ENCODE results near the gene KCNH1. TPM values are rescaled to one million over a fixed set of nuclear protein-coding genes. Genes with fewer than 3 reads are reported as not detected.

The KCNH1 gene
- total RNA-seq, 2 donors from 2014 or later = 0.40 to 0.64 TPM

- Histone ChIP-seq H3K27me3 (no peaks in the 10 kb centered on the region), H3K9ac (ENCODE audit: low read depth in 2 of 2, low read length in 2 of 2) (no peak overlapping the region), H3K27ac (no peak overlapping the region), H3K4me3 (no peak overlapping the region), H3K4me1 (no peaks in the 10 kb centered on the region), H3K9me3 (no peaks in the 10 kb centered on the region), H3K36me3 (no peaks in the 10 kb centered on the region)
- intact Hi-C loops (cut with DNase I) = no loop called here
- no peak for TF ChIP-seq CTCF (IDR thresholded peaks at IDR 0.05)
- no peak for DNase-seq
Measured at GRCh38 chr1:211158866-211159265, 24.9 kb upstream of the KCNH1 start.

DNA sequence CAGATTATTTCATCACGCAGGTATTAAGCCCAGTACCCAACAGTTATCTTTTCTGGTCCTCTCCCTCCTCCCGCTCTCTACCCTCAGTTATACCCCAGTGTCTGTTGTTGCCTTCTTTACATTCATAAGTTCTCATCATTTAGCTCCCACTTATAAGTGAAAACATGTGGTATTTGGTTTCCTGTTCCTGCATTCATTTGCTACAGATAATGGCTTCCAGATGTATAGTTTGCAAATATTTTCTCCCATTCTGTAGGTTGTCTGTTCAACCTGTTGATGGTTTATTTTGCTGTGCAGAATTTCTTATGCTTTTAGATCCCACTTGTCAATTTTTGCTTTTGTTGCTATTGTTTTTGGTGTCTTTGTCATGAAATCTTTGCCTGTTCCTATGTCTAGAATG is 21.1 kb upstream of the KCNH1 start:
- no peak overlapping the region for H3K9ac ChIP-seq (ENCODE audit: low read depth in 2 of 2, low read length in 2 of 2)
- DNase-seq = no peak
- H3K36me3 ChIP-seq = no peaks in the 10 kb centered on the region
- H3K4me1 ChIP-seq = no peaks in the 10 kb centered on the region
- no peak overlapping the region for H3K27ac ChIP-seq
- H3K4me3 ChIP-seq = no peak overlapping the region
- H3K9me3 ChIP-seq = no peaks in the 10 kb centered on the region
- no peaks in the 10 kb centered on the region for H3K27me3 ChIP-seq
- intact Hi-C loops (cut with DNase I) = no loop called here
- TF ChIP-seq CTCF (IDR thresholded peaks at IDR 0.05) = no peak

DNA sequence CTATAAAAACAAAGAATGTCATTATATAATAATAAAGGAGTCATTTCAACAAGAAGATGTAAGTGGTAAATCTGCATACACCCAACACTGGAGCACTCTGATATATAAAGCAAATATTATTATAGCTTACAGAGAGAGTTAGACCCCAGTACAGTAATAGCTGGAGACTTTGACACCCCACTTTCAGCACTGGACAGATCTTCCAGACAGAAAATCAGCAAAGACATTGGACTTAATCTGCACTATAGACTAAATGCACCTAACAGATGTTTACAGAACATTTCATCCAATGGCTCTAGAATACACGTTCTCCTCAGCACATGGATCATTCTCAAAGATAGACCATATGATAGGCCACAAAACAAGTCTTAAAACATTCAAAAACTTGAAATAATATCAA is 20.0 kb upstream of the KCNH1 start:
- no peaks in the 10 kb centered on the region for H3K9me3 ChIP-seq
- intact Hi-C loops (cut with DNase I) = no loop called here
- TF ChIP-seq CTCF (IDR thresholded peaks at IDR 0.05) = no peak
- H3K27ac ChIP-seq = no peak overlapping the region
- DNase-seq = no peak
- H3K4me1 ChIP-seq = no peaks in the 10 kb centered on the region
- no peaks in the 10 kb centered on the region for H3K27me3 ChIP-seq
- H3K4me3 ChIP-seq = no peak overlapping the region
- H3K36me3 ChIP-seq = no peaks in the 10 kb centered on the region
- no peak overlapping the region for H3K9ac ChIP-seq (ENCODE audit: low read depth in 2 of 2, low read length in 2 of 2)

- no peak for DNase-seq
- no peak for TF ChIP-seq CTCF (IDR thresholded peaks at IDR 0.05)
- Histone ChIP-seq H3K36me3 (no peaks in the 10 kb centered on the region), H3K4me1 (no peaks in the 10 kb centered on the region), H3K9me3 (no peaks in the 10 kb centered on the region), H3K9ac (ENCODE audit: low read depth in 2 of 2, low read length in 2 of 2) (no peak overlapping the region), H3K27me3 (no peaks in the 10 kb centered on the region), H3K27ac (no peak overlapping the region), H3K4me3 (no peak overlapping the region)
- intact Hi-C loops (cut with DNase I) = no loop called here
Measured at GRCh38 chr1:211148366-211148765, 14.4 kb upstream of the KCNH1 start.

DNA sequence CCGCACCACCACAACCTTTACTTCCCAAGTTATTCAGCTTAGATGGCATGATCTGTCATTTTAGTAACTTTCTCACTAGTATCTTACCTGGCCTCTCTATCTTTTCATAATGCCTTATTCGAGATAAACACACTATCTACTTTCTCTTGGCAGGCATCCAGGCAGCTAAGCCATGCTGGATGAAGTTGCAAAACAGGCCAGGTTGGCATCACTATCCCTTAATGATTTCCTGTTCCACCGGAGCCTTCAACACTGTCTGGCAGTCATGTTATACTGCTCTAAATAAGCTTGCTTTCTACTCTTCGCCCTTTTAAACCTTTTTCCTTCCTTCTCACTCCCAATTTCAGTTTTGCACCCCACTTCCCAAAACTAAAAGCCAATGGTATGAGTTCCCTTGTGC is 12.0 kb upstream of the KCNH1 start:
- Histone ChIP-seq H3K9ac (ENCODE audit: low read depth in 2 of 2, low read length in 2 of 2) (no peak overlapping the region), H3K9me3 (no peaks in the 10 kb centered on the region), H3K4me3 (no peak overlapping the region), H3K27me3 (no peaks in the 10 kb centered on the region), H3K27ac (no peak overlapping the region), H3K4me1 (no peaks in the 10 kb centered on the region), H3K36me3 (no peaks in the 10 kb centered on the region)
- intact Hi-C loops (cut with DNase I) = no loop called here
- TF ChIP-seq CTCF (IDR thresholded peaks at IDR 0.05) = no peak
- peak; percentile 35 for DNase-seq
